HepG2 (cell line): ENCODE data around the gene ZCCHC7. TPM values are rescaled to one million over a fixed set of nuclear protein-coding genes. Genes with fewer than 3 reads are reported as not detected.
A peak's percentile ranks its signal among the peaks of the same experiment; 100 is the strongest.

Experiments used
- E2F1 ChIP-seq: sonication (generic); formaldehyde crosslinking; IDR thresholded peaks from 2 replicates; pipeline ENCODE4 v1.5.0; 2020; ENCODE audit warnings: missing genetic modification reagents
- FOXO4 ChIP-seq: sonication (generic); formaldehyde crosslinking; conservative IDR thresholded peaks from 2 replicates; pipeline ENCODE4 v1.8.1; 2023; ENCODE audit warnings: missing genetic modification reagents
- HDAC1 ChIP-seq: sonication (generic); formaldehyde crosslinking; IDR thresholded peaks from 2 replicates; pipeline ENCODE4 v1.5.1; 2020; ENCODE audit warnings: mild to moderate bottlenecking, missing genetic modification reagents
- HMG20B ChIP-seq: conservative IDR thresholded peaks from 2 replicates; pipeline ENCODE4 v1.6.1; 2016; ENCODE audit warnings: missing genetic modification reagents, missing compliant biosample characterization
- MAZ ChIP-seq, 2 experiments: sonication (generic) in 1 of 2; formaldehyde crosslinking in 1 of 2; IDR thresholded peaks; 2 replicates each; pipeline versions ENCODE4 v1.5.0 to v1.6.1; 2012 to 2020; ENCODE audit warnings: low read depth in 2 of 2, mild to moderate bottlenecking in 2 of 2, borderline replicate concordance in 1 of 2, improper control_type of control experiment in 1 of 2, low read length in 1 of 2, missing genetic modification reagents in 1 of 2, moderate library complexity in 1 of 2
- NKX3-1 ChIP-seq: sonication (generic); formaldehyde crosslinking; IDR thresholded peaks from 2 replicates; pipeline ENCODE4 v1.5.0; 2020; ENCODE audit warnings: missing genetic modification reagents
- PRDM15 ChIP-seq: sonication (generic); formaldehyde crosslinking; IDR thresholded peaks from 2 replicates; pipeline ENCODE4 v1.4.0; 2020; ENCODE audit warnings: missing genetic modification reagents
- RARA ChIP-seq: IDR thresholded peaks from 2 replicates; pipeline ENCODE4 v1.6.1; 2016; ENCODE audit warnings: missing genetic modification reagents, missing compliant biosample characterization
- SIX1 ChIP-seq: sonication (generic); formaldehyde crosslinking; IDR thresholded peaks from 2 replicates; pipeline ENCODE4 v1.4.0; 2020; ENCODE audit warnings: missing genetic modification reagents, borderline replicate concordance
- TFE3 ChIP-seq: IDR thresholded peaks from 2 replicates; pipeline ENCODE4 v1.6.1; 2016
- TP53 ChIP-seq: sonication (generic); formaldehyde crosslinking; conservative IDR thresholded peaks from 2 replicates; pipeline ENCODE4 v1.4.0; 2020; ENCODE audit warnings: missing genetic modification reagents
- ZBTB7A ChIP-seq: sonication (generic); formaldehyde crosslinking; IDR thresholded peaks from 2 replicates; pipeline ENCODE4 v1.8.0; 2022; ENCODE audit warnings: mild to moderate bottlenecking, missing genetic modification reagents
- ZNF280B ChIP-seq: sonication (generic); formaldehyde crosslinking; IDR thresholded peaks from 2 replicates; pipeline ENCODE4 v1.5.0; 2020; ENCODE audit warnings: missing genetic modification reagents, mild to moderate bottlenecking, borderline replicate concordance
- ZNF296 ChIP-seq: sonication (generic); formaldehyde crosslinking; conservative IDR thresholded peaks from 2 replicates; pipeline ENCODE4 v1.5.0; 2020; ENCODE audit warnings: mild to moderate bottlenecking, missing genetic modification reagents
- ZNF580 ChIP-seq: IDR thresholded peaks from 2 replicates; pipeline ENCODE4 v1.6.1; 2016; ENCODE audit warnings: low read depth, borderline replicate concordance
- ZNF607 ChIP-seq: sonication (generic); formaldehyde crosslinking; IDR thresholded peaks from 2 replicates; pipeline ENCODE4 v1.5.1; 2020; ENCODE audit warnings: missing genetic modification reagents, mild to moderate bottlenecking, borderline replicate concordance
- ZNF713 ChIP-seq: sonication (generic); formaldehyde crosslinking; IDR thresholded peaks from 2 replicates; pipeline ENCODE4 v1.4.0; 2020; ENCODE audit warnings: mild to moderate bottlenecking, missing genetic modification reagents
- polyA plus RNA-seq, 8 experiments: library from polyadenylated mRNA; depleted of rRNA in 3 of 8; stranded (reverse) in 7 of 8; unstranded in 1 of 8; fragments of >200 nt; fragmentation: Illumina TruSeq in 4 of 8; extraction: Trizol in 4 of 8; gene quantifications; 2 replicates each; pipeline versions ENCODE4 v1.2.1 to v1.2.3, GENCODE V29; 2011 to 2016; ENCODE audit warnings: low read depth in 4 of 8, missing spikeins in 1 of 8, mixed read lengths in 1 of 8; ENCODE audit not compliant: insufficient read depth in 1 of 8
- total RNA-seq, 5 experiments: library from RNA; depleted of rRNA; stranded (reverse); fragments of >200 nt; fragmentation: Illumina TruSeq; extraction: Trizol; gene quantifications; 2 replicates each; pipeline ENCODE4 v1.2.3, GENCODE V29; 2016; ENCODE audit warnings: low read depth in 1 of 5

ZCCHC7 gene
- total and polyA plus RNA-seq, 2 of the 13 experiments (the other 11 are each of a cell fraction or from before 2014, with no cell fraction given), result 13.6 to 19.3 TPM

- TF ChIP-seq ZNF296 (CRISPR knock-in tag), result peak; percentile 97
- 0 out of 2 replicates have a peak, but pooled peaks have one; percentile 40 for TF ChIP-seq TP53 (CRISPR knock-in tag)
- peak; percentile 65 for TF ChIP-seq E2F1
- 0 out of 2 replicates have a peak, but pooled peaks have one; percentile 89 for TF ChIP-seq FOXO4
- TF ChIP-seq ZNF280B (CRISPR knock-in tag), result peak; percentile 99
- TF ChIP-seq ZNF607 (CRISPR knock-in tag), result peak; percentile 100
- peak; percentile 97 for TF ChIP-seq ZBTB7A (CRISPR knock-in tag)
- peak; percentile 89 for TF ChIP-seq HDAC1
- TF ChIP-seq PRDM15 (CRISPR knock-in tag), result peak; percentile 65
- TF ChIP-seq TFE3 (CRISPR knock-in tag), result peak; percentile 92
- peak; percentile 12; the same call in 1 of the 2 replicates for TF ChIP-seq MAZ (IDR thresholded peaks at IDR 0.05; ENCODE audit: borderline replicate concordance, low read depth, low read length)
- peak; percentile 96 for TF ChIP-seq MAZ (CRISPR knock-in tag; IDR thresholded peaks at IDR 0.05; ENCODE audit: low read depth)
- TF ChIP-seq HMG20B (CRISPR knock-in tag), result peak; percentile 77
- TF ChIP-seq NKX3-1 (CRISPR knock-in tag), result peak; percentile 99
- TF ChIP-seq ZNF580 (CRISPR knock-in tag), result peak; percentile 99
- TF ChIP-seq SIX1 (CRISPR knock-in tag), result peak; percentile 27; the same call in 1 of the 2 replicates
- peak; percentile 69; the same call in 1 of the 2 replicates for TF ChIP-seq ZNF713 (CRISPR knock-in tag)
- peak; percentile 63 for TF ChIP-seq RARA (CRISPR knock-in tag)
Observed at GRCh38 chr9:37079370-37080164, 40.8 kb upstream of the ZCCHC7 start (continued).
